ENCODE measurements around the gene GPR108.
A peak's percentile ranks its signal among the peaks of the same experiment; 100 is the strongest.

The GPR108 gene

GRCh38 chr19:6730153-6730804 lies 7.1 kb downstream of the GPR108 start:
- no peak for TF ChIP-seq CTCF (IDR thresholded peaks at IDR 0.05; ENCODE audit: insufficient read depth, low read depth, low read length, missing control alignments)
- DNase-seq (ENCODE audit: low read depth), result peak; percentile 66
- H3K4me3 ChIP-seq (ENCODE audit: low read length), result no peak overlapping the region

- no peak overlapping the region for H3K4me3 ChIP-seq (ENCODE audit: low read length)
- DNase-seq (ENCODE audit: low read depth), result no peak
- no peak for TF ChIP-seq CTCF (IDR thresholded peaks at IDR 0.05; ENCODE audit: insufficient read depth, low read depth, low read length, missing control alignments)
Observed at GRCh38 chr19:6729573-6730152, 7.7 kb downstream of the GPR108 start.

- TF ChIP-seq CTCF (IDR thresholded peaks at IDR 0.05; ENCODE audit: insufficient read depth, low read depth, low read length, missing control alignments), result no peak
- no peak for DNase-seq (ENCODE audit: low read depth)
- no peak overlapping the region for H3K4me3 ChIP-seq (ENCODE audit: low read length)
Observed at GRCh38 chr19:6728346-6728745, 9.0 kb downstream of the GPR108 start.

- no peak overlapping the region for H3K4me3 ChIP-seq (ENCODE audit: low read length)
- no peak for TF ChIP-seq CTCF (IDR thresholded peaks at IDR 0.05; ENCODE audit: insufficient read depth, low read depth, low read length, missing control alignments)
- DNase-seq (ENCODE audit: low read depth), result no peak
Observed at GRCh38 chr19:6725513-6726231, 11.7 kb downstream of the GPR108 start.

GRCh38 chr19:6724631-6725492 lies 12.5 kb downstream of the GPR108 start:
- DNase-seq (ENCODE audit: low read depth), result no peak
- H3K4me3 ChIP-seq (ENCODE audit: low read length), result no peak overlapping the region
- no peak for TF ChIP-seq CTCF (IDR thresholded peaks at IDR 0.05; ENCODE audit: insufficient read depth, low read depth, low read length, missing control alignments)

- no peak for TF ChIP-seq CTCF (IDR thresholded peaks at IDR 0.05; ENCODE audit: insufficient read depth, low read depth, low read length, missing control alignments)
- no peak overlapping the region for H3K4me3 ChIP-seq (ENCODE audit: low read length)
- DNase-seq (ENCODE audit: low read depth), result no peak
Observed at GRCh38 chr19:6723738-6724137, 13.6 kb downstream of the GPR108 start.
